SW 1271 (cell line): ENCODE data around the gene SSBP2.
"Not testable (repeated sequence)": the region's sequence is repeated elsewhere in the genome, so short reads cannot be mapped to it uniquely, and the experiment has no call there.

Experiments used
- DNase-seq, 2 experiments: peaks; one replicate each; lab custom pipeline; 2025; lab: John Stamatoyannopoulos, UW

Gene SSBP2

GRCh38 chr5:81657386-81657785, 93.5 kb downstream of the SSBP2 start:
- DNase-seq, result no peak

GRCh38 chr5:81656783-81657182, 94.1 kb downstream of the SSBP2 start:
- DNase-seq, result no peak

DNA sequence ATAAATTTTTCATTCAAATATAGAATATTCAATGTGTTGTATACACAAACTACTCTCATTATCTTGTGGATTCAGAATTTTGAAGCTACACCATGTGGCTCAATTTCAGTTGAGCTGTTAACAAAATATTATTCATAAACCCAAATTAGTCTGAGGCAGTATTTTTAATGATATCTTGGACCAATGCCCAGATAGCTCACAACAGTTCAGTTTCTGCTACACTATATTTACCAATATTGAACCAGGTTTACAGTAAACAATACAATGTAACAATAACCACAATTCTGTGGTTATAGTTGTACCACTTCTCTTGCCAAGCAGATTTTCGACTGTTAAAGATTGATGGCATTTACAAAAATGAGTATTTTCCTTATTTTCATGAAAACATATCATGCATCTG, 99.9 kb downstream of the SSBP2 start:
- DNase-seq, result no peak

DNA sequence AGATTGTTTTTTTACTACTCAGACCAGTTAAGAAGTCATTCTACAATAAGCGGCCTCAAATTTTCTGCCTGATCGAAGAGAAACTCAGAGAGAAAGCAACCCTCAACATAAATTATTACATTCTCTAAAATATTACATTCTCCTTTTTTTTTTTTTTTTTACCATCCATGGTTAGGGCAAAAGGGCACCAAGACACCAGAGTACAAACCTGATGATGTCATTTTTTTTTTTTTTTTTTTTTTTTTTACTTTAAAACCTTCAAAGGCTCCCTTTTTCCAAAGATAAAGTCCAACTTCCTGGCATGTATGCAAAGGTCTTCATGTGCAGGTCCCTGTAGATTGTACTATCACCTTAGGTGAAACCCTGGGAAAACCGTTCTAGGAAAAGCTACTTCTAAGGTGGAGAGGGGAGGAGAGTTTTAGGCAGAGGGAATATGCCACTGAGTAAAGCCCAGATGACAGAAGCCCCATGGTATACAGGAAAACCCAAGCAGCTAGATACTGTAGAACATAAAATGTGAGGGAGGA, 104.4 kb downstream of the SSBP2 start:
- no peak for DNase-seq

DNA sequence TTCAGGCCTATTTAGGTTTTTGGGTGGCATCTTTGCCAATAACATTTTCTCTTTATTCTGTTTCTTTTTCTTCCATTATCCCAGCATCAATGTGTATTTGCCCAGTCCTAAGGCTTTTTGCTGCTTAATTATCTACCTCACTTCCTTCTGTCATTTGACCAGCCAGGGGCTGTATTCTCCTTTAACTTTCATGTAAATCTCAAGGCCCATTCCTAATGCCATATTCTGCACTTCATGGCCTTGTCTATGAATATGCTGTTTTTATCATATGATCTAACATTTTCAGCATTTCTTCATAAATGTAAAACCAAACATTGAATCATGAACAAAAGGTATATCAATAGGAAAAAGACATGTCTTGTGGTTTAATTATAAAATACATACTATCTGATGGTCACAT, 108.7 kb downstream of the SSBP2 start:
- DNase-seq, result no peak

DNA sequence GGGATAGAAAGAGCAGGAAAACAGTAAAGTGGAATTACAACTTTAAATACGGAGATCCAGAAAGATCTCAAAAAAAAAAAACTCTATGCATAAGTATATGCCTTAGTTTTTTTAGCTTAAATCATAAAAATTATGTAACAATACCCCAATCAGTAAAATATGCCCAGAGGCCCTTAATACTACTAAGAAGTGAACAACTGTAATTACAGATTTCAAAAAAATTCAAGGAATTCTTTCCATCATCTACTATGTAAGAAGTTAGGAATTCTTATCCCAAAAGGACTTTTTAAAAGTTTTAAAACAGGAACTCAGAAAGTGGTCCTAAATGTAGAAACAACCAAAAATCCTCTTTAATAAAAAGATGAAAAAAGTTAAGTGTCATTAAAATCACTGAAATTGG, 111.3 kb downstream of the SSBP2 start:
- no peak for DNase-seq

DNA sequence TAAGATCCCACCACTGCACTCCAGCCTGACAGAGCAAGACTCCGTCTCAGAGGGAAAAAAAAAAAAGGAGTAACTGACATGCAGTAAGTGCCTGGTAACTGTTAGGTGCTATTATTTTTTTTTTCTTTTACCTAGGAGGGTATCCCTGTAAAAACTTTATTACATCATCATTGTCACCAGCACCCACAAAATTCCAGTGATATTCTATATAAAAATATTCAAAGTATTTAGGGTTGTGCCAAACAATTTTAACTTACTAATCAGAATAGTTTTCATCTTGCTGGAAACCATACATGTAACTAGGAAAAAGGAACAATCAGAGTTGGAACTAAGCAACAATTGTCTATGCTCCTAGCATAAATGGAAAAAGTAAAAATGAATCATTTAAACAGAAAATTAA, 112.4 kb downstream of the SSBP2 start:
- DNase-seq, result no peak

- DNase-seq, result no peak
Measured at GRCh38 chr5:81633891-81634290, 117.0 kb downstream of the SSBP2 start.

DNA sequence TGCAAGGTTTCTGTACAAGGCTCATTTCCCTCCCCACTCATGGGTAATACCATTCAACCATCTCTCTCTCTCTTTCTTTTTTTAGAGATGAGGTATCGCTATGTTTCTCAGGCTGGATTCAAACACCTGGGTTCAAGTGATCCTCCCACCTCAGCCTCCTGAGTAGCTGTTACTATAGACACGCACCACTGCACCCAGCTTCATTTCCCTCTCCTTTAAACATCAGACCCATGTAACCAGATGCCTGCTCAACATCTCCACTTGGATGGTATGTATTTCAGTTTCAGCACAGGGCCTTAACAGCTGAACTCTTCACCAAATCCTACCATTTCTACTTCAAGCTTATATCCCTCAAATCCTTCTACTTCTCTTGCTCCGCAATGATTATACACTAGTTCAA, 117.4 kb downstream of the SSBP2 start:
- no peak for DNase-seq

DNA sequence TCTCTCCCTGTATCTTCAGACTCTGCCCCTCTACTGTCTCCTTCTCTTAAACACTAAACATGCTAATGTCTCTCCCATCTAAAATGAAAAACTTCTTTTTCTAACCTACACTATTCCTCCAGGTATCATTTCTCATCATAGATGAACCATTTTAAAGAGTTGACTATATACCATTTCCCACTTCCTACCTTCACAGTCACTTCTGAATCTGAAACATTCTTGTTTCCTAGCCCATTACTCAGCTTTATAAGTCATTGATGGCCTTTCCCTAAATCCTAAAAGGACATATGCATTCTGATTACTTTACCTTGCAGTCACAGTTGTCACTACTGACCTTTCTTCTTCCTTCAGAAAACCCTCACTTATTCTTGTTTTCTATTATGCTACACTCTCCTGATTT, 118.2 kb downstream of the SSBP2 start:
- no peak for DNase-seq

DNA sequence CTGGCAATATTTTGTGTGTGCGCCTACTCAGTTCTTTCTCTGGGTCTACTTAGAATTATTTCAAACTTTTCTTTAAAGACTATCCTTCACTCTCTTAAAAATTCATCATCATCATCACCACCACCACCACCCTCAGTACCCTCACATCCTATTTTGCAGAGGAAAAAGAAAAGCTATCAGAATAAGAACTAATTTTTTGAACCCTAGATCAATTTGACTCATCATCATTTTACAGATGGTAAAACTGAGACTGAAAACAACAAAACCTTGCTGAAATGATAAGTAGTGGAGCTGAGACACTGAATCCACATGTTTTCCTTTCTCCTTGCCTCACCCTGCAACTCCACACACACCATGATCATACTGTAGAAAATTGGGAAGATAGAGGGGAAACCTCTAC, 119.3 kb downstream of the SSBP2 start:
- no peak for DNase-seq

DNA sequence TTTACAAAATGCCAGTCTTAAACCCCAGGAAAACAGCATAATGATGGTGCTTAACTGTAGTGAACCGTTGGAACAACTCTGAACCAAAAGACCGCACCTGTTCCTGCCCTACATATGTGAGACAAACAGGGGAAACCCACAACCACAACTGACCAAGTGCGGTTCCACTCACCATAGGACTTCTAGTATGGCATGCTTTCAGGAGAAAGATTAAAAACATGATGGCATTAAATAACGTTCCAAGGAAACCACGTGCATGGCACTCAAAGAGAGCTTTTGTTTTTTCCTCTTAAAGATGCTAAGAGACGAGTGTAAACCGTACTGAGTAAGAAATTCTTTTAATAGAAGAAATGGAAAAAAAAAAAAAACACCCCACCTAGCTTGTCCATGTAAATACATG, 119.8 kb downstream of the SSBP2 start:
- DNase-seq, result no peak

GRCh38 chr5:81630684-81631083, 120.2 kb downstream of the SSBP2 start:
- DNase-seq, result no peak

GRCh38 chr5:81629986-81630385, 120.9 kb downstream of the SSBP2 start:
- no peak for DNase-seq

DNA sequence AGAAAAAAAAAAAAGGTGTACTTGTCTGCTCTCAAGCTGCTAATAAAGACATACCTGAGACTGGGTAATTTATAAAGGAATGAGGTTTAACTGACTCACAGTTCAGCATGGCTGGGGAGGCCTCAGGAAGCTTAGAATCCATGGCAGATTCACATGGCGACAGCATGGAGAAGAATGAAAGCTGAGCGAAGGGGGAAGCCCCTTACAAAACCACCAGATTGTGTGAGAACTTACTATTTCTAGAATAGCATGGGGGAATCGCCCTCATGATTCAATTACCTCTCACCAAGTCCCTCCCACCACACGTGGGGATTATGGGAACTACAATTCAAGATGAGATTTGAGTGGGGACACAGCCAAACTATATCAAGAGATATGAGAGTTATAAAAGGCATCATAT, 122.8 kb downstream of the SSBP2 start:
- DNase-seq, result not testable (repeated sequence)

GRCh38 chr5:81626524-81626923, 124.4 kb downstream of the SSBP2 start:
- DNase-seq, result peak; percentile 57 to 86

GRCh38 chr5:81609810-81610375, 141.0 kb downstream of the SSBP2 start:
- DNase-seq, result no peak

- no peak for DNase-seq
Measured at GRCh38 chr5:81608976-81609375, 141.9 kb downstream of the SSBP2 start.

DNA sequence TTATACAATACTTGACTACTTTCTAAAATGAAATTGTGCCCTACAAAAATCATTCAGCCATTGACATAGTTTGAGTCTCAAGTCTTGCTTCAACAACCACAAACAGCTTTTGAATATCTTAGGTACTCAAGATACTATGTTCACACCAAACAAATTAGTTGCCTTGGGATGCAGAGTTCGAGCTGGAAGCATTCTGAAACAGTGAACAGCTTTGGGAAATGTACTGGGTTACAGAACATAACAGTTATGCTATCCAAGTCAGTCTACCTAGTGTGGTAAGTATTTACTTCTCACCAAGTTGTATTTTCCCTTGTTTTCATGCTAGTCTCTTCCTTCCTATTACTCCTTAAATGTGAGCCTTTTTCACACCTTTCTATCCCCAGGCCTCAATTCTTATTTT, 143.2 kb downstream of the SSBP2 start:
- DNase-seq, result no peak

GRCh38 chr5:81606150-81606549, 144.7 kb downstream of the SSBP2 start:
- DNase-seq, result no peak

DNA sequence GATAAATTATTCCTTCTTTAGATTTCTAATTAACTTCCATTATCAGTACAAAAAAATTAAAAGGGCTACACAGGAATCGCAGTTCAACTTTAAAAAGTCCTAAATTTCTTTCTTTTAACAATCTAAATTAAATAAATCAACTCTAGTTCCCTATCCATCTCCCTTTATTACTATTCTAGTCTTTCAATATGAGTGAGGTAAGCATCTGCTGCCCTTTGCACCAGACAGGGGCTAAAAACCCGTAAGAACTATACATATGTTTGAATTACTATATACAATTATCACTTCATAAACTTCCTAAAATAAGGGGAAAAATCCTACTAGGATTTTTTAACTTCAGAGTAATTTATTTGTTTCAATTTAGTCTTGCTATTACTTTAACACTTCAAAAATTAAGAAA, 145.6 kb downstream of the SSBP2 start:
- no peak for DNase-seq

GRCh38 chr5:81604193-81604592, 146.7 kb downstream of the SSBP2 start:
- DNase-seq, result no peak

DNA sequence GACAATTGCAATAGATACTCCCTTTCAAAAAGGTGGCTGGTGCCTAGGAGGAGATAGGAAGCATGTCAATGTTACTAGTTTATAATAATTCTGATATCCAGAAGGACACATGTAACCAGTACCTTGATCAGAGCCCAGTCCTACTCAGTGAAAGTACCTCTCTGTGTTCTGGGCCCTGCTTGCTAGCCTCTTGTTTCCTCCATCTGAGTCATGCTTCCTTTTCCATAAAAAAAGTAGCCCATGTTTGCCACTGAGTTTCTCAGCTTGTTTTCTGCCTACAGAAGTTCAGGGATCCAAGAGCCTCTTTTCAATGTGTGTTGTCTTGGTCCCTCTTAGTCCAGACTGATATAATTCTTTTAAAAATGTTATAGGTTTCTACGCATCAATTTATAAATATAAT, 149.0 kb downstream of the SSBP2 start:
- no peak for DNase-seq

DNA sequence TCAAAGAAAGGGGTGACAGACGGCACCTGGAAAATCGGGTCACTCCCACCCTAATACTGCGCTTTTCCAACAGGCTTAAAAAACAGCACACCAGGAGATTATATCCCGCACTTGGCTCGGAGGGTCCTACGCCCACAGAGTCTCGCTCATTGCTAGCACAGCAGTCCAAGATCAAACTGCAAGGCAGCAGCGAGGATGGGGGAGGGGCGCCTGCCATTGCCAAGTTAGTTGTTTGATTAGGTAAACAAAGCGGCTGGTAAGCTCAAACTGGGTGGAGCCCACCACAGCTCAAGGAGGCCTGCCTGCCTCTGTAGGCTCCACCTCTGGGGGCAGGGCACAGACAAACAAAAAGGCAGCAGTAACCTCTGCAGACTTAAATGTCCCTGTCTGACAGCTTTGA, 158.8 kb downstream of the SSBP2 start:
- not testable (repeated sequence) for DNase-seq
